Fibroblast of lung (primary cell): ENCODE measurements around the gene VEPH1.
"Not testable (repeated sequence)": the region's sequence is repeated elsewhere in the genome, so short reads cannot be mapped to it uniquely, and the experiment has no call there.

Source experiments
- CTCF ChIP-seq, 2 donors: IDR thresholded peaks in 1 of 2; conservative IDR thresholded peaks in 1 of 2; 1 replicate in 1 of 2; 2 replicates in 1 of 2; pipeline ENCODE4 v1.5.1; 2011 to 2012; ENCODE audit warnings: low read length in 2 of 2, control low read depth in 1 of 2, inconsistent platforms in 1 of 2, low read depth in 1 of 2, mild to moderate bottlenecking in 1 of 2
- EZH2 ChIP-seq: IDR thresholded peaks from 2 replicates; pipeline ENCODE4 v1.5.1; 2012; ENCODE audit warnings: low read length, control low read depth, mild to moderate bottlenecking; ENCODE audit errors: missing control alignments

DNA sequence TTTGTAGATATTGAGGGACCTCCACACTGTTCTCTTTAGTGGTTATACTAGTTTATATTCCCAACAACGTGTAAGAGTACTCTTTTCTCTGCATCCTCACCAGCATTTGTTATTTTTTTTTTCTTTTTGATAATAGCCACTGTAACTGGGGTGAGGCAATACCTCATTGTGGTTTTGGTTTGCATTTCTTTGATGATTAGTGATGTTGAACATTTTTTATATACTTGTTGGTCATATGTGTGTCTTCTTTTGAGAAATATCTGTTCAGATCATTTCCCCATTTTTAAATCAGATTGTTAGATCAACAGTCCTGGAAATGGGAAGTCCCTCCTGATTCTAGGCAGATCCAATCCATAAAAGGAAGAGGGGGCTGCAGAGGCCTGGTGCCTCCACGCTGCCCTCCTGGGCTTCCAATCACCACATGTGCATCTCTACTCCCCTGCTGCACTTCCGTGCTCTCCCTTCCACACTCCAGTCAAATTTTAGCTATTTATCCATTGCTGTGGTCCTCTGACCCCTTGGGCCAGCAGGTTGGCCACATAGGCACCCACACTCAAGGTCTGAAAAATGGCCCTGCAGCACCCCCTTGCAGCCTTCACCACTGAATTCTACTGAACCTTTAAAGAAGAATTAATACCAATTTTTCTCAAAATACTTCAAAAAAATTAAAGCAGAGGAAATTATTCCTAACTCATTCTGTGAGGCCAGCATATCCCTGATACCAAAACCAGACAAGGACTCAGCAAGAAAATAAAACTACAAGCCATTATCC, 154.7 kb downstream of the VEPH1 start:
- not testable (repeated sequence) for TF ChIP-seq CTCF (conservative IDR thresholded peaks at IDR 0.05 in 1 of 2, IDR thresholded peaks at IDR 0.05 in 1 of 2; ENCODE audit: low read depth in 1 of 2, low read length in 2 of 2); EZH2
